ENCODE results near the gene PLEKHA7. TPM values are rescaled to one million over a fixed set of nuclear protein-coding genes. Genes with fewer than 3 reads are reported as not detected.

The PLEKHA7 gene
- total RNA-seq, 1 experiment from 2014 or later: 7.2 TPM

DNA sequence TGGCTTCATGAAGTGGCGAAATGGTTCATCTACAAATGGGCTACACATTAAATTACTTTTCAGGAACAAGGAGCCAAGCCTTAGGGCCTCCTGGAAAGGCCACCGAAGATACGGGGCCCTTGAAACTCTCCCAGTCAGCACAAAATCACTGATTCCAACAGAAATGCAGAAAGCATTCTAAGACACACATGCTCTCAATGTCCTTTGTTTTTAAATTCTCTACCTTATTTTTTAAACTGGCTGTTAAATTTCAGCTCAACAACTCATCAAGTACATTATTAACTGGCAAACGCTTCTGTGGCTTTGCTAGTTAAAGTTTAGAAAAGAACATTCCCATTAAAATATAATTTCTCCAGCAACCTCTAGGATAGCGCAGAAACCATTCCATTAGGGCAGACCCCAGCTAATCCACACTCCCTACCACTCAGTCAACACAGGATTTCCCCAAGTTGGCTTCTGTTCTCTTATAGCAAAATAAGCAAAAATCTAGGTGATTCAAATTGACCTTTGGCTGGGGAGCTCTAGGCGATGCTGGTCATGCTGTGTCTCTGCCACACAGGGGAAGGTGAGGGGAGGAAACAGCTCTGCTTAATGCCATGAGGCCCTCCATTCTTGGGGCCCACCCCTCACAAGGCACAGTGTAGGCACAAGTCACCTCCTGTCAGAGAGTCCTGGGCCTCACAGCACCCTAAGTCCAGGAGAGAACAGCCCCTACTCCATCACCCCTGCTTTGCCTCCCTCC lies 47.1 kb downstream of the PLEKHA7 start:
- Histone ChIP-seq H4K20me1 (ENCODE audit: insufficient read depth) (no peaks in the 10 kb centered on the region), H3K36me3 (ENCODE audit: control insufficient read depth in 1 of 2, insufficient read depth in 2 of 2, low read length in 2 of 2) (no peaks in the 10 kb centered on the region), H3K4me2 (ENCODE audit: low read length) (no peak overlapping the region), H3K4me3 (replicated peaks in 1 of 2; ENCODE audit: low read depth in 1 of 2, low read length in 2 of 2) (no peak overlapping the region), H2AFZ (ENCODE audit: low read depth, low read length, poor library complexity, severe bottlenecking) (no peak overlapping the region), H3K27ac (ENCODE audit: low read depth, low read length) (no peak overlapping the region), H3K4me1 (ENCODE audit: control insufficient read depth in 1 of 2, insufficient read depth in 2 of 2, low read length in 2 of 2) (no peaks in the 10 kb centered on the region), H3K9ac (ENCODE audit: low read length) (no peak overlapping the region), H3K79me2 (ENCODE audit: insufficient read depth, low read length) (no peaks in the 10 kb centered on the region), H3K9me3 (ENCODE audit: control insufficient read depth in 1 of 2, insufficient read depth in 1 of 2, low read depth in 1 of 2, low read length in 2 of 2) (no peaks in the 10 kb centered on the region), H3K9me2 (ENCODE audit: insufficient read depth) (no peaks in the 10 kb centered on the region), H3K27me3 (ENCODE audit: insufficient read depth, low read length) (no peaks in the 10 kb centered on the region)
- intact Hi-C loops (cut with micrococcal nuclease): no loop called here
- POLR2A ChIA-PET: no interaction called here
- DNase-seq (ENCODE audit: low read depth, low spot score): no peak
- no peak for TF ChIP-seq SIN3A (IDR thresholded peaks at IDR 0.05; ENCODE audit: low read depth)
- TF ChIP-seq ELF1 (IDR thresholded peaks at IDR 0.05; ENCODE audit: borderline replicate concordance, low read depth): no peak
- no peak for TF ChIP-seq EGR1 (IDR thresholded peaks at IDR 0.05; ENCODE audit: low read depth)
- TF ChIP-seq FOSL1 (IDR thresholded peaks at IDR 0.05; ENCODE audit: low read depth): no peak
- no peak for TF ChIP-seq ZBTB33 (IDR thresholded peaks at IDR 0.05; ENCODE audit: extremely low read depth, insufficient replicate concordance, low read length)
- TF ChIP-seq, protein P1, sequence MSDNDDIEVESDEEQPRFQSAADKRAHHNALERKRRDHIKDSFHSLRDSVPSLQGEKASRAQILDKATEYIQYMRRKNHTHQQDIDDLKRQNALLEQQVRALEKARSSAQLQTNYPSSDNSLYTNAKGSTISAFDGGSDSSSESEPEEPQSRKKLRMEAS (IDR thresholded peaks at IDR 0.05): no peak
- no peak for TF ChIP-seq ZNF274 (IDR thresholded peaks at IDR 0.05; ENCODE audit: low read depth, low read length)
- TF ChIP-seq EZH2 (IDR thresholded peaks at IDR 0.05): no peak
- TF ChIP-seq ATF3 (IDR thresholded peaks at IDR 0.05): no peak
- TF ChIP-seq YY1 (IDR thresholded peaks at IDR 0.05; ENCODE audit: extremely low read depth, insufficient replicate concordance, low read depth, low read length): no peak
- TF ChIP-seq ZFX (IDR thresholded peaks at IDR 0.05): no peak
- TF ChIP-seq CBX3 (IDR thresholded peaks at IDR 0.05; ENCODE audit: low read depth): no peak
- TF ChIP-seq SP1 (IDR thresholded peaks at IDR 0.05; ENCODE audit: low read depth): no peak
- no peak for TF ChIP-seq SRF (IDR thresholded peaks at IDR 0.05; ENCODE audit: low read depth)
- TF ChIP-seq POLR2AphosphoS5 (IDR thresholded peaks at IDR 0.05; ENCODE audit: low read depth, low read length): no peak
- no peak for TF ChIP-seq JUND (IDR thresholded peaks at IDR 0.05)
- TF ChIP-seq CTCF (IDR thresholded peaks at IDR 0.05 in 2 of 3, conservative IDR thresholded peaks at IDR 0.05 in 1 of 3; ENCODE audit: borderline replicate concordance in 1 of 3, insufficient read depth in 1 of 3, low read depth in 2 of 3, low read length in 2 of 3): no peak
- no peak for TF ChIP-seq EZH2phosphoT487 (IDR thresholded peaks at IDR 0.05; ENCODE audit: borderline replicate concordance)
- TF ChIP-seq POLR2A (IDR thresholded peaks at IDR 0.05; ENCODE audit: borderline replicate concordance, extremely low read depth, insufficient read depth, insufficient read length): no peak
- RAD21 ChIA-PET (ENCODE audit: low non-redundant PET in 1 of 2, low total read pairs in 2 of 2, uncharacterized antibody in 2 of 2, unreplicated experiment in 2 of 2): no interaction called here
- CTCF ChIA-PET: no interaction called here
- no peak for ATAC-seq
- BruUV-seq (replicated peaks): no TSS peak
